ENCODE data around the gene ATP5PD. TPM values are rescaled to one million over a fixed set of nuclear protein-coding genes. Genes with fewer than 3 reads are reported as not detected.

ATP5PD gene
- total and polyA plus RNA-seq, 2 of the 13 experiments (the other 11 are each of a cell fraction or from before 2014, with no cell fraction given), result 158 to 428 TPM

DNA sequence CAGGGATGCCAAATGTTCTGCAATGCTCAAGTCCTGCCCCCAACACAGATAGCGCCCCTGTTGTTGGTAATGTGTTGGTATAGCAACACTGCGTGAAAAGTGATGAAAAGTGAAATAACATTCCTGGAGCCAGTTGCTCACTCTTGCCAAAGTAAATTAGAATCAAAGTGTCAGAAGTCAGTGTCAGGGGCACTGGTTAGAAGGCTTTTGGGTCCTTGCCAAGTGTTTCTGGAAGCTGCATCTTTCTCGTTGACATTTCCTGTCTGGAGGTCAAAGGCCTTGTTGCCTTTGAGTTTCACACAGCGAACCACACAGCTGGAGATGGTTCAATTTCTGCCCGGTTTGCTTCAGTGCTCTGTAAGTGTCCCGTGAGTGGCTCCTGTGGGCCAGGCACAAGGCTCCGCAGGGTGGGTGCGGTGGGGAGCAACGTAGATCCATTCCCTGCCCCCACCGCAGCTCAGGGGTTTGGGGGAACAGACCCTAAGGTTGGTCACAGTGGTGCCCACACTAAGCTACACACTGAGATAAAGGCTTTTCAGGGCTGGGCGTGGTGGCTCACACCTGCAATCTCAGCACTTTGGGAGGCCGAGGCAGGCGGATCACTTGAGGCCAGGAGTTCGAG, 37.4 kb upstream of the ATP5PD start (continued):
- no peak for TF ChIP-seq CEBPZ (IDR thresholded peaks at IDR 0.05; ENCODE audit: low read length)
- TF ChIP-seq, protein P1, sequence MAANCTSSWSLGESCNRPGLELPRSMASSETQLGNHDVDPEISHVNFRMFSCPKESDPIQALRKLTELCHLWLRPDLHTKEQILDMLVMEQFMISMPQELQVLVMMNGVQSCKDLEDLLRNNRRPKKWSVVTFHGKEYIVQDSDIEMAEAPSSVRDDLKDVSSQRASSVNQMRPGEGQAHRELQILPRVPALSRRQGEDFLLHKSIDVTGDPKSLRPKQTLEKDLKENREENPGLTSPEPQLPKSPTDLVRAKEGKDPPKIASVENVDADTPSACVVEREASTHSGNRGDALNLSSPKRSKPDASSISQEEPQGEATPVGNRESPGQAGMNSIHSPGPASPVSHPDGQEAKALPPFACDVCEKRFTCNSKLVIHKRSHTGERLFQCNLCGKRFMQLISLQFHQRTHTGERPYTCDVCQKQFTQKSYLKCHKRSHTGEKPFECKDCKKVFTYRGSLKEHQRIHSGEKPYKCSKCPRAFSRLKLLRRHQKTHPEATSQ (CRISPR knock-in tag; IDR thresholded peaks at IDR 0.05; ENCODE audit: borderline replicate concordance), result no peak
- peak in 1 of 2 experiments; percentile 77; a peak in 2 of 4 replicates for TF ChIP-seq ATF4 (CRISPR knock-in tag; IDR thresholded peaks at IDR 0.05)
- no peak for TF ChIP-seq ZNF318 (CRISPR knock-in tag; IDR thresholded peaks at IDR 0.05)
- no peak for TF ChIP-seq ATM (IDR thresholded peaks at IDR 0.05; ENCODE audit: borderline replicate concordance)
- TF ChIP-seq HES4 (CRISPR knock-in tag; IDR thresholded peaks at IDR 0.05; ENCODE audit: borderline replicate concordance), result no peak
- peak; percentile 94 for TF ChIP-seq RXRA (CRISPR knock-in tag; IDR thresholded peaks at IDR 0.05)
- TF ChIP-seq, protein P2, sequence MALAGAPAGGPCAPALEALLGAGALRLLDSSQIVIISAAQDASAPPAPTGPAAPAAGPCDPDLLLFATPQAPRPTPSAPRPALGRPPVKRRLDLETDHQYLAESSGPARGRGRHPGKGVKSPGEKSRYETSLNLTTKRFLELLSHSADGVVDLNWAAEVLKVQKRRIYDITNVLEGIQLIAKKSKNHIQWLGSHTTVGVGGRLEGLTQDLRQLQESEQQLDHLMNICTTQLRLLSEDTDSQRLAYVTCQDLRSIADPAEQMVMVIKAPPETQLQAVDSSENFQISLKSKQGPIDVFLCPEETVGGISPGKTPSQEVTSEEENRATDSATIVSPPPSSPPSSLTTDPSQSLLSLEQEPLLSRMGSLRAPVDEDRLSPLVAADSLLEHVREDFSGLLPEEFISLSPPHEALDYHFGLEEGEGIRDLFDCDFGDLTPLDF (CRISPR knock-in tag; IDR thresholded peaks at IDR 0.05), result no peak
- no peak for TF ChIP-seq FOXP1 (IDR thresholded peaks at IDR 0.05)
- peak; percentile 95 for TF ChIP-seq FOXP1 (CRISPR knock-in tag; IDR thresholded peaks at IDR 0.05)
- TF ChIP-seq HDAC6 (IDR thresholded peaks at IDR 0.05; ENCODE audit: low read depth, low read length), result no peak
- no peak for TF ChIP-seq PCBP2 (optimal IDR thresholded peaks at IDR 0.05; ENCODE audit: low read depth, low read length, poor library complexity, severe bottlenecking)
- TF ChIP-seq ZNF652 (CRISPR knock-in tag; IDR thresholded peaks at IDR 0.05; ENCODE audit: borderline replicate concordance, low read depth), result peak; percentile 51; the same call in 1 of the 2 replicates
